Dendritic cell treated with granulocyte-macrophage colony-stimulating factor and Interleukin-4, amounts not matched to agents 40 ng/mL and 50 ng/mL, for 4 days (primary cell): Measurements from ENCODE around the gene APOC4.

Experiments
- H3K27ac Mint-ChIP-seq: one replicate; pipeline ENCODE4 v1.8.0; 2022; ENCODE audit warnings: mild to moderate bottlenecking, mixed read lengths
- H3K27me3 Mint-ChIP-seq: one replicate; pipeline ENCODE4 v1.8.0; 2022; ENCODE audit warnings: mild to moderate bottlenecking, mixed read lengths
- H3K36me3 Mint-ChIP-seq: one replicate; pipeline ENCODE4 v1.8.0; 2022; ENCODE audit warnings: low read depth, mixed read lengths
- H3K4me1 Mint-ChIP-seq: one replicate; pipeline ENCODE4 v1.8.0; 2022; ENCODE audit warnings: low read depth, mixed read lengths
- H3K4me3 Mint-ChIP-seq: one replicate; pipeline ENCODE4 v1.8.0; 2022; ENCODE audit warnings: mild to moderate bottlenecking, moderate library complexity, mixed read lengths
- H3K9me3 Mint-ChIP-seq: one replicate; pipeline ENCODE4 v1.8.0; 2022; ENCODE audit warnings: mixed read lengths
- intact Hi-C: fragments of 100-400 bp; cut with micrococcal nuclease; formaldehyde crosslinking; loops from one replicate; pipeline ENCODE4 v1.15.0; 2022

The APOC4 gene

GRCh38 chr19:44931541-44931940, 10.5 kb upstream of the APOC4 start:
- no peak overlapping the region for H3K4me3 Mint-ChIP-seq
- H3K36me3 Mint-ChIP-seq: no peaks in the 10 kb centered on the region
- H3K27me3 Mint-ChIP-seq: peaks cover 11% of the 10 kb centered on the region
- H3K27ac Mint-ChIP-seq: no peak overlapping the region
- no peaks in the 10 kb centered on the region for H3K9me3 Mint-ChIP-seq
- intact Hi-C loops: no loop called here
- peaks cover 13% of the 10 kb centered on the region for H3K4me1 Mint-ChIP-seq

GRCh38 chr19:44939668-44940067, 2.4 kb upstream of the APOC4 start:
- Mint-ChIP-seq H3K36me3 (no peaks in the 10 kb centered on the region), H3K27me3 (peaks cover 3% of the 10 kb centered on the region), H3K4me3 (no peak overlapping the region), H3K4me1 (peaks cover 20% of the 10 kb centered on the region), H3K27ac (no peak overlapping the region), H3K9me3 (no peaks in the 10 kb centered on the region)
- intact Hi-C loops: no loop called here

- Mint-ChIP-seq H3K27me3 (peaks cover 3% of the 10 kb centered on the region), H3K36me3 (no peaks in the 10 kb centered on the region), H3K9me3 (no peaks in the 10 kb centered on the region), H3K27ac (peak overlapping the region; percentile 88), H3K4me3 (peak overlapping the region; percentile 20), H3K4me1 (peaks cover 55% of the 10 kb centered on the region)
- intact Hi-C loops: no loop called here
Measured at GRCh38 chr19:44943801-44944249, 1.8 kb downstream of the APOC4 start.

- Mint-ChIP-seq H3K27ac (peak overlapping the region; percentile 63), H3K36me3 (peaks cover 12% of the 10 kb centered on the region), H3K9me3 (no peaks in the 10 kb centered on the region), H3K27me3 (peaks cover 3% of the 10 kb centered on the region), H3K4me1 (peaks cover 54% of the 10 kb centered on the region), H3K4me3 (no peak overlapping the region)
- intact Hi-C loops: no loop called here
Measured at GRCh38 chr19:44947041-44947581, 5.1 kb downstream of the APOC4 start.

GRCh38 chr19:44948237-44948636, 6.2 kb downstream of the APOC4 start:
- Mint-ChIP-seq H3K9me3 (no peaks in the 10 kb centered on the region), H3K36me3 (peaks cover 18% of the 10 kb centered on the region), H3K27ac (peak overlapping the region; percentile 14), H3K4me3 (no peak overlapping the region), H3K4me1 (peaks cover 49% of the 10 kb centered on the region), H3K27me3 (peaks cover 3% of the 10 kb centered on the region)
- intact Hi-C loops: no loop called here

GRCh38 chr19:44948763-44949374, 6.8 kb downstream of the APOC4 start:
- Mint-ChIP-seq H3K4me1 (peaks cover 49% of the 10 kb centered on the region), H3K4me3 (no peak overlapping the region), H3K9me3 (no peaks in the 10 kb centered on the region), H3K36me3 (peaks cover 20% of the 10 kb centered on the region), H3K27me3 (peaks cover 3% of the 10 kb centered on the region), H3K27ac (peak overlapping the region; percentile 14)
- intact Hi-C loops: no loop called here

GRCh38 chr19:44949550-44949949, 7.5 kb downstream of the APOC4 start:
- Mint-ChIP-seq H3K4me3 (no peak overlapping the region), H3K27ac (no peak overlapping the region)
- intact Hi-C loops: no loop called here

GRCh38 chr19:44951179-44952159, 9.4 kb downstream of the APOC4 start:
- peaks cover 36% of the 10 kb centered on the region for H3K36me3 Mint-ChIP-seq
- intact Hi-C loops: loop anchor here (1.0 to 5.0 kb wide), 2 partner anchors 48 to 51 kb away; partner anchors contain the start of gene RELB
- peaks cover 42% of the 10 kb centered on the region for H3K4me1 Mint-ChIP-seq
- no peak overlapping the region for H3K4me3 Mint-ChIP-seq
- H3K9me3 Mint-ChIP-seq: no peaks in the 10 kb centered on the region
- H3K27ac Mint-ChIP-seq: peak overlapping the region; percentile 19
- H3K27me3 Mint-ChIP-seq: no peaks in the 10 kb centered on the region

More at GRCh38 chr19:44949550-44949949, 7.5 kb downstream of the APOC4 start:
- Mint-ChIP-seq H3K36me3 (peaks cover 22% of the 10 kb centered on the region), H3K27me3 (peaks cover 3% of the 10 kb centered on the region), H3K4me1 (peaks cover 49% of the 10 kb centered on the region), H3K9me3 (no peaks in the 10 kb centered on the region)

- intact Hi-C loops: loop anchor here (2.0 to 5.0 kb wide), 2 partner anchors 48 to 63 kb away; partner anchors contain the start of genes RELB and TOMM40
- peaks cover 41% of the 10 kb centered on the region for H3K36me3 Mint-ChIP-seq
- peak overlapping the region; percentile 95 for H3K27ac Mint-ChIP-seq
- no peaks in the 10 kb centered on the region for H3K27me3 Mint-ChIP-seq
- H3K4me1 Mint-ChIP-seq: peaks cover 42% of the 10 kb centered on the region
- H3K4me3 Mint-ChIP-seq: peak overlapping the region; percentile 94
- H3K9me3 Mint-ChIP-seq: no peaks in the 10 kb centered on the region
Measured at GRCh38 chr19:44954278-44954648, 12.2 kb downstream of the APOC4 start.

GRCh38 chr19:44954649-44955504, 12.8 kb downstream of the APOC4 start, which contains the start of gene CLPTM1:
Gene CLPTM1, plus strand, starts transcription at chr19:44955380. Its CDS starts 16 bp downstream, at chr19:44955396.
- H3K4me1 Mint-ChIP-seq: peaks cover 45% of the 10 kb centered on the region
- peak within 1 kb of the TSS; percentile 94 for H3K4me3 Mint-ChIP-seq
- peaks cover 43% of the 10 kb centered on the region for H3K36me3 Mint-ChIP-seq
- H3K9me3 Mint-ChIP-seq: no peaks in the 10 kb centered on the region
- H3K27ac Mint-ChIP-seq: peak within 1 kb of the TSS; percentile 95
- intact Hi-C loops: loop anchor here (2.0 to 5.0 kb wide), 2 partner anchors 47 to 64 kb away; partner anchors contain the start of genes RELB and TOMM40
- no peaks in the 10 kb centered on the region for H3K27me3 Mint-ChIP-seq

- Mint-ChIP-seq H3K9me3 (no peaks in the 10 kb centered on the region), H3K36me3 (peaks cover 44% of the 10 kb centered on the region), H3K4me1 (peaks cover 54% of the 10 kb centered on the region), H3K4me3 (peak overlapping the region; percentile 94), H3K27ac (peak overlapping the region; percentile 95), H3K27me3 (no peaks in the 10 kb centered on the region)
- intact Hi-C loops: loop anchor here (2.0 kb wide), 1 partner anchor 65 kb away; the partner anchor contains the start of gene TOMM40
Measured at GRCh38 chr19:44955505-44956439, 13.7 kb downstream of the APOC4 start.

- H3K36me3 Mint-ChIP-seq: peaks cover 61% of the 10 kb centered on the region
- peaks cover 67% of the 10 kb centered on the region for H3K4me1 Mint-ChIP-seq
- H3K9me3 Mint-ChIP-seq: no peaks in the 10 kb centered on the region
- no peaks in the 10 kb centered on the region for H3K27me3 Mint-ChIP-seq
- intact Hi-C loops: no loop called here
- no peak overlapping the region for H3K4me3 Mint-ChIP-seq
- H3K27ac Mint-ChIP-seq: peak overlapping the region; percentile 20
Measured at GRCh38 chr19:44957526-44957925, 15.5 kb downstream of the APOC4 start.
